A673 (cell line): Measurements from ENCODE around the gene NAV1. TPM values are rescaled to one million over a fixed set of nuclear protein-coding genes. Genes with fewer than 3 reads are reported as not detected.

Experiments used
- BruUV-seq: library from RNA; stranded (reverse); fragments of 400-500 nt; replicated peaks from 2 replicates; lab custom pipeline; 2021; lab: Mats Ljungman, UMichigan
- CTCF ChIA-PET: fragments of 300-600 bp; sonication (Branson Sonifier 250); formaldehyde crosslinking; loops from one replicate; lab custom pipeline; 2022; ENCODE audit warnings: antibody characterized with exemption; lab: Charles Lee
- POLR2A ChIA-PET: fragments of 300-600 bp; sonication (Branson Sonifier 250); formaldehyde crosslinking; loops from one replicate; lab custom pipeline; 2022; ENCODE audit warnings: antibody characterized with exemption; ENCODE audit not compliant: low non-redundant PET; lab: Charles Lee
- DNase-seq: peaks from one replicate; pipeline ENCODE4 v3.0.0-alpha.2; 2015; ENCODE audit warnings: low spot score
- H3K27ac ChIP-seq: fragments of 200-600 bp; sonication (generic); 2 replicates; pipeline ENCODE4 v1.5.1; 2016; ENCODE audit warnings: mixed run types, low read depth, mild to moderate bottlenecking, mixed read lengths, antibody characterized with exemption, low read length; ENCODE audit not compliant: poor library complexity, severe bottlenecking
- H3K27me3 ChIP-seq: fragments of 200-600 bp; sonication (generic); replicated peaks from 2 replicates; pipeline ENCODE4 v1.6.1; 2017; ENCODE audit warnings: mixed run types, low read depth, mild to moderate bottlenecking, mixed read lengths, antibody characterized with exemption, low read length; ENCODE audit not compliant: insufficient read depth, poor library complexity
- H3K36me3 ChIP-seq: fragments of 200-600 bp; sonication (generic); 2 replicates; pipeline ENCODE4 v1.6.1; 2016; ENCODE audit warnings: mixed run types, mild to moderate bottlenecking, mixed read lengths, antibody characterized with exemption, low read length; ENCODE audit not compliant: insufficient read depth, poor library complexity, severe bottlenecking
- H3K4me1 ChIP-seq: fragments of 200-600 bp; sonication (generic); 2 replicates; pipeline ENCODE4 v1.6.1; 2017; ENCODE audit warnings: mixed run types, mild to moderate bottlenecking, mixed read lengths, antibody characterized with exemption, low read length; ENCODE audit not compliant: insufficient read depth, poor library complexity, severe bottlenecking
- H3K4me3 ChIP-seq: fragments of 200-600 bp; sonication (generic); 2 replicates; pipeline ENCODE4 v1.5.1; 2016; ENCODE audit warnings: low read depth, mixed run types, mild to moderate bottlenecking, mixed read lengths, low read length; ENCODE audit not compliant: poor library complexity, severe bottlenecking
- H3K9me3 ChIP-seq: fragments of 200-600 bp; sonication (generic); 2 replicates; pipeline ENCODE4 v1.6.1; 2016; ENCODE audit warnings: mixed run types, low read depth, mild to moderate bottlenecking, mixed read lengths, antibody characterized with exemption, low read length; ENCODE audit not compliant: poor library complexity, severe bottlenecking
- CTCF ChIP-seq: fragments of 300-800, 200-600 bp; sonication (generic); conservative IDR thresholded peaks from 2 replicates; pipeline ENCODE4 v1.5.1; 2017; ENCODE audit warnings: low read depth, mild to moderate bottlenecking, antibody characterized with exemption, low read length, moderate library complexity, mixed read lengths
- EZH2 ChIP-seq: fragments of 200-600 bp; sonication (generic); IDR thresholded peaks from 2 replicates; pipeline ENCODE4 v1.6.1; 2017; ENCODE audit warnings: borderline replicate concordance, low read depth, mild to moderate bottlenecking, mixed read lengths, antibody characterized with exemption, low read length; ENCODE audit not compliant: poor library complexity, severe bottlenecking
- intact Hi-C: fragments of 100-400 bp; cut with micrococcal nuclease; formaldehyde crosslinking; loops from one replicate; pipeline ENCODE4 v1.10.0; 2022; ENCODE audit not compliant: unreplicated experiment
- total RNA-seq: library from RNA; stranded (reverse); gene quantifications from 2 replicates; pipeline ENCODE4 v1.2.3, GENCODE V29; 2021

Gene NAV1
- total RNA-seq, 1 experiment from 2014 or later: 48.2 TPM

DNA sequence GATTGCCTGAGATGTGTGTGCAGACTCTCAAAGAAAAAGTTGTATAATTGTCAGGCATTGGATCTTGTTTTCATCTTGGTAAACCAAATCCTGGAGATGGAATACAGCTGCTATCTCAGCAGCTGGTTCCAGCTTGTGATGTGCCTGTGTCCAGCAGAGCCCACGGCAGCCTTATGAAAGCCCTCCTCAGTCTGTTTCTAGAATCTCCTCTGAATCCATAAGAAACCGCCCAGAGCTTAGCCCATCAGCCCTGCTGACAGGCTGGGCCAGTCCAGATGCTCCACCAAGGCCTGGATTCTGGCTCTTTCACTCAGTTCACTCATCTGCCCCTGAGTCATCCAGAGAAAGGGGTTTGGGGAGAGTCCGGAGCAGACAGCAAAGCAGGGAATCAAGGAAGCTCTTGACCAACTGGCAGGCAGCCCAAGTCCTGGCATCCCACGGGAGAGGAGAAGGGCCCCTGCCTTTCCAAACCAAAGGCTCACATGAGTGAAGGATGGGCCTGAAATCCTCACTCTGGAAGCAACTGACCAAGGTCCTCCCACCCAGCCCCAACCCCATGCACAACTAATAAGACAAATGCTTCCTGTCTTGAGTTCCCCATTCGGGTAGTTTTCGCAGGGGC, 45.7 kb downstream of the NAV1 start:
- Histone ChIP-seq H3K36me3 (no peaks in the 10 kb centered on the region), H3K27ac (no peak overlapping the region), H3K27me3 (no peaks in the 10 kb centered on the region), H3K4me3 (no peak overlapping the region), H3K4me1 (no peaks in the 10 kb centered on the region), H3K9me3 (no peaks in the 10 kb centered on the region)
- intact Hi-C loops: no loop called here
- CTCF ChIA-PET: no interaction called here
- TF ChIP-seq CTCF (no peak), EZH2 (no peak)
- no TSS peak for BruUV-seq
- POLR2A ChIA-PET: no interaction called here
- no peak for DNase-seq

DNA sequence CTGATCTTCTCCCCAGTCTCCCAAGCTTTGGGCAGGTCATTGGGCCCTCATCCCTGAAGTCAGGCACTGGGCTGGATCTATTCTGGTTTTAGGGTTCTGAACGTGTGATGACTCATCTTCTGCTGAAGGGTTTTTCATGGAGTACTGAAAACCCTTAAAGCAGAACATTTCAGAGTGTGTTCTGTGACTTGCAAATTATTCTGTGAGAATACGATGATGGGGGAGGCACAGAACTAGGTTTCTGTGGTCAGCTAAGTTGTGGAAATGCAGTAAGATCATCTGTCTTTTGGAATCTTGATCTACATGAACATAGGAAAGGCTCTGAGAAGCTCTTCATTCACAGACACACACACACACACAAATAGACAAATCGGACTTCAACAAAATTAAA, 46.2 kb downstream of the NAV1 start:
- Histone ChIP-seq H3K9me3 (no peaks in the 10 kb centered on the region), H3K27ac (no peak overlapping the region), H3K27me3 (no peaks in the 10 kb centered on the region), H3K4me3 (no peak overlapping the region), H3K36me3 (no peaks in the 10 kb centered on the region), H3K4me1 (no peaks in the 10 kb centered on the region)
- no peak for DNase-seq
- no TSS peak for BruUV-seq
- POLR2A ChIA-PET: no interaction called here
- TF ChIP-seq CTCF (no peak), EZH2 (no peak)
- intact Hi-C loops: no loop called here
- CTCF ChIA-PET: no interaction called here

- ChIA-PET CTCF (no interaction called here), POLR2A (no interaction called here)
- Histone ChIP-seq H3K27me3 (no peaks in the 10 kb centered on the region), H3K27ac (no peak overlapping the region), H3K4me3 (no peak overlapping the region), H3K36me3 (no peaks in the 10 kb centered on the region), H3K9me3 (no peaks in the 10 kb centered on the region), H3K4me1 (no peaks in the 10 kb centered on the region)
- TF ChIP-seq CTCF (no peak), EZH2 (no peak)
- DNase-seq: no peak
- BruUV-seq: no TSS peak
- intact Hi-C loops: no loop called here
Observed at GRCh38 chr1:201585901-201586300, 47.0 kb downstream of the NAV1 start.
